Astrocyte of the spinal cord (primary cell): Measurements from ENCODE around the gene PYGO2.

Experiments
- DNase-seq: peaks from one replicate; pipeline ENCODE4 v3.0.0; 2011; ENCODE audit warnings: low read depth, low spot score
- H3K4me3 ChIP-seq: 2 replicates; pipeline ENCODE4 v1.5.1; 2011; ENCODE audit warnings: low read depth, mild to moderate bottlenecking, low read length, moderate library complexity
- in situ Hi-C: cut with HindIII; loops from 2 replicates; pipeline ENCODE4 v1.10.0; 2017; ENCODE audit warnings: low sequenced_read_pairs
- TF ChIP-seq, protein P1 (sequence below): IDR thresholded peaks from 2 replicates; pipeline ENCODE4 v1.5.1; 2012; ENCODE audit warnings: low read depth, mild to moderate bottlenecking, low read length, inconsistent platforms

The PYGO2 gene

DNA sequence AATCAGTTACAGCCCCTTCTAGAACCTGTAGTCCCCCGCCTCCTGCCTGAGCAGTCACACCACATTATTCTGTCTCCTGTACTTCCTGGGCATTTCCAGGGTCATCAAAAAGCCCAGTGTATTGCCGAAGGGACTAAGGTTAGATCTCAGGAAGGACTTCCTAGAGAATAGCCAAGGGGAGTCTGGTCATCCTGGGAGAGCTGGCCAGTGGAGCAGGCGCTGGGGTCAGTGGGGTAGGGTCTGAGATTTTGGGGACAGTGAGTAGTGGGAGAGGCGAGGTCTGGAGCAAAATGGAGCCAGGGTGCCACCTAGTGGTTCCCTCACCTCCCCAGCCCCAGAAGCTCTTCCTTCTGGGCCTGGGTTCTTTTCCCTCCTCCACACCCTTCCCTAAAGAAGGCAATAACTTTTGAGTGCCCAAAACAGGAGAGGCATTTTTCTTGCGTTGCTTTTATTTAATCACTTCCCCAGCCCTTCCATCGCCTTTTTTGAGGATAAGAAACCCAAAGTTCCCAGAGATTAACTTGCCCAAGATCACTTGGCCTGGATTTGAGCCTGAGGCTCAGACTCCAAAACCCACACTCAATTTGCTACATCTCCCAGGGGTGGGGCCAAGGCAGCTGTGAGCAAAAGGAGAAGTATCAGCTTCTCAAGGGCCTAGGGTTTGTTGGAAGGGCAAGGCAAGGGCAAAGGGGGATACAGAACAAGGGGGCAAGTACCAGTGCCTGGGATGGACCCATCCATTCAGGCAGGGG, 17.8 kb downstream of the PYGO2 start:
- TF ChIP-seq, protein P1, sequence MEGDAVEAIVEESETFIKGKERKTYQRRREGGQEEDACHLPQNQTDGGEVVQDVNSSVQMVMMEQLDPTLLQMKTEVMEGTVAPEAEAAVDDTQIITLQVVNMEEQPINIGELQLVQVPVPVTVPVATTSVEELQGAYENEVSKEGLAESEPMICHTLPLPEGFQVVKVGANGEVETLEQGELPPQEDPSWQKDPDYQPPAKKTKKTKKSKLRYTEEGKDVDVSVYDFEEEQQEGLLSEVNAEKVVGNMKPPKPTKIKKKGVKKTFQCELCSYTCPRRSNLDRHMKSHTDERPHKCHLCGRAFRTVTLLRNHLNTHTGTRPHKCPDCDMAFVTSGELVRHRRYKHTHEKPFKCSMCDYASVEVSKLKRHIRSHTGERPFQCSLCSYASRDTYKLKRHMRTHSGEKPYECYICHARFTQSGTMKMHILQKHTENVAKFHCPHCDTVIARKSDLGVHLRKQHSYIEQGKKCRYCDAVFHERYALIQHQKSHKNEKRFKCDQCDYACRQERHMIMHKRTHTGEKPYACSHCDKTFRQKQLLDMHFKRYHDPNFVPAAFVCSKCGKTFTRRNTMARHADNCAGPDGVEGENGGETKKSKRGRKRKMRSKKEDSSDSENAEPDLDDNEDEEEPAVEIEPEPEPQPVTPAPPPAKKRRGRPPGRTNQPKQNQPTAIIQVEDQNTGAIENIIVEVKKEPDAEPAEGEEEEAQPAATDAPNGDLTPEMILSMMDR, result peak; percentile 91
- in situ Hi-C loops, result no loop called here
- no peak overlapping the region for H3K4me3 ChIP-seq
- peak; percentile 18 for DNase-seq

DNA sequence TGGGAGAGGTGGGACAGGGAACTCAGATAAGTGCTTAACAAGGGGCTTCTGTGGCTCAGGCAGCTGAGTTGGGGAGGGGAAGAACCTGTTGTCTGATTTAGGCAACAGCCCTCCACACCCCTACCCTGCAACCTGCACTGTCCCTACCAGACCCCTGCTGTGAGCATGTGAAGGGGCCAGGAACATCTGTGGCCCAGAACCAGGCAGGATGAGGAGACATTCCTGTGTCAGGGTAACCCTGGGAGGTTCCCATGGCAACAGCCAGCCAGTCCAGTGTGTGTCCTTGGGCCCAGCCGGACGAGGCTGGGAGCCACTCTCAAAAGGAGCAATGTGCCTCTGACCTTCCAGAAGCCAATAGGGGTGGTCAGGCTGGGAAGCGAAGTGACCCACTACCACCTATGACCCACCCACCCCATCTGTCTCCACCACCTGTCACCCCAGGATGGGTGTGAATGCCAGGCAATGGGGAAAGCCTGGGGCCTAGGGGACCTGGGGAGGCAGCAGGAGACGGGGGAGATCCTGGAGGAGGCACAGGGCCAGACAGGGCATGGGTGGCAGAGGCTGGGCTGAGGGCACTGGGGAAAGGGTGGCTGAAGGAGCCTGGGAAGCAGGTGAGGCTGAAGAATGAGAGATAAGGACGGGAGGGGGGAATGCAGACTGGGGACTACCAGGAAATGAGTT, 20.1 kb downstream of the PYGO2 start:
- TF ChIP-seq, protein P1, result no peak
- in situ Hi-C loops, result no loop called here
- H3K4me3 ChIP-seq, result no peak overlapping the region
- no peak for DNase-seq

DNA sequence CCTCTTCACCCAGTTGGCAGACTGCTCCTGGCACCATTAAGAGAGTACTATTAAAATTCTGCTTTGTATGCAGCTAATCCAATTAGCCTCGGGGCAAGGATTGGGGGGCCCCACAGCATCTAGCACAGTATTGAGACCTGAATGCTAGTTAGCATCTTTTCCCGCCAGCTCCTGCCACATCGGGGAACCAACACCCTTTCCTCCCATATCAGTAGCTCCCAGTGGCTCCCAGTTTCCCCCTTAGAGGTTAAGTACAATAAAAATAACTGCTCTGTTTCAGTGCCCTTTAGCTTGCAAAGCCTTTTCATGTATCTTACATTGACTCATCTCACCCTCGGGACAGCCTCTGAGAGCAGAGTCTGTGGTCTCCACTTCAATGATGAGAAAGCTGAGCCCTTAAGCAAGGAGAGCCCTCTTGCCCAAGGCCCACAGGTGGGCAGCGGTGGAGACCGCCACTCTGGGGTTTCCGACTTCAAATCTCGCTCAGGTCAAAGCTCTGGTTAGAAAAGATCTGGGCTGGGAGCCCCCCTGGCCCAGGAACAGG, 20.9 kb downstream of the PYGO2 start:
- H3K4me3 ChIP-seq, result no peak overlapping the region
- TF ChIP-seq, protein P1, result no peak

DNA sequence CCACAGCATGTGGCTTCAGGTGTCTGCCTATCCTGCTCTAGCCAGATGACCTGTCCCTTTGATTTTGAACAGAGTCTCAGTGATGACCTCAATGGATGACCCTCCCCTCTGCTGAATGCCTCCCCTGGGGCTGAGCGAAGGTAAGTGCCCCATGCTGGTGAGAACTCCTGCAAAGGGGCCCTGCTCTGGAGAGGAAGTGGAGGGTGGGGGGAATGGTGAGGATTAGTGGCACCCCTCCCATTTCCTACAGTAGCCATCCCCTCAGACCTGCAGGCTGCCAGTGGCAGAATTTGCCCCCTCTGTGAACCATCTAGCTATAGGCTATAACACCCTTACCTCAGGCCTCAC, 21.4 kb downstream of the PYGO2 start:
- no peak for DNase-seq
- TF ChIP-seq, protein P1, result no peak
- in situ Hi-C loops, result no loop called here
- no peak overlapping the region for H3K4me3 ChIP-seq

More for the DNA sequence above, 20.9 kb downstream of the PYGO2 start:
- in situ Hi-C loops, result no loop called here
- no peak for DNase-seq

DNA sequence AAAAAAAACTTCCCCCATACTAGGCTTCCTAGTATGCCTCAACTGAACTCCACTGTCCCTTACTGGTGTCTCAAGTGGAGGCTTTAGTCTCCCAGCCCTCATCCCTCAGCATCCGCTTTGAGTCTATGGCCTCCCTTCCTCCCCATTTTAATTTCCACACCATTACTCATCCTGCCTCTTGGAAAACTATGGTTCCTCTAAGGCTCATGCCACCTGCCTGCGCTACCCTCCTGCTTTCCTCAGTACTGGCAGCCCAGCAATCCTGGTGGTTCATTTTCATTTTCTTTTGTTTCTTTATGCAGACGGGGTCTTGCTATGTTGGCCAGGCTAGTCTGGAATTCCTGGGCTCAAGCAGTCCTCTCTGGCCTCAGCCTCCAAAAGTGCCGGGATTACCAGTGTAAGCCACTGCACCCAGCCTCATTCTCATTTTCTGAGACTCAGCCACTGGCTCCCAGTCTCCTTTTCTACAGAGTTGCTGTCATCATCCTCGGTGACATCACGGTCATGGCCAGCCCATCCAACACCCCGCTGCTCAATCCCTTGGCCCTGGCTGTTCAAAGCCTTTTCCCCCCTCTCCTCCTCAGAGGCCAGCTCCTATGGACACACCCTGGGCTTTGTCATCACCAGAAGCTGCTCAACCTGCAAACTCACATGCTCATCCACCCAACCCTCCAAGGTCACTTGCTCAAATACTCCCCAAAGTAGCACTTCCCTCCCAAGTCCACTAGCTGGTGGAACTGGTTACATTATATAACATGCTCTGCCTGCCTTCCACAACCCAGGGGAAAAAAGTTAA, 22.8 kb downstream of the PYGO2 start:
- TF ChIP-seq, protein P1, result no peak
- H3K4me3 ChIP-seq, result no peak overlapping the region
- in situ Hi-C loops, result no loop called here
- DNase-seq, result no peak

DNA sequence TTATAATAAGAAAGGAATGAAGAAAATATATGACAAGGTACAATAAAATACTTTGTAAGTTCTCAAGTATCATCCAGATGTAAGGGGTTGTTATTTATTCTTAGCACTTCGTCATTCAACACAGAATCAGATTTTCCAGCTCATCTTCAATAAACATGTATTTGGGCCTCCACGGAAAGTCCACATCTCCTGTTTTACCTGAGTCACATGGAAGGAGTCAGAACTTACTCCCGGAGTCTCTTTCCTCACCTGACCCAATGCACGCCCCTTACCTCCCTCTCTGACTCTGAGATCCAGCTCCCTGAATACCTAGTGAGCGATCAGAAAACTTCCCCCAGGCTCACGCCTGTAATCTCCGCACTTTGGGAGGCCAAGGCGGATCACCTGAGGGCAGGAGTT, 23.6 kb downstream of the PYGO2 start:
- in situ Hi-C loops, result no loop called here
- TF ChIP-seq, protein P1, result no peak
- peak overlapping the region; percentile 65 for H3K4me3 ChIP-seq
- no peak for DNase-seq
